ENCODE measurements around the gene ECE1.

ECE1 gene

DNA sequence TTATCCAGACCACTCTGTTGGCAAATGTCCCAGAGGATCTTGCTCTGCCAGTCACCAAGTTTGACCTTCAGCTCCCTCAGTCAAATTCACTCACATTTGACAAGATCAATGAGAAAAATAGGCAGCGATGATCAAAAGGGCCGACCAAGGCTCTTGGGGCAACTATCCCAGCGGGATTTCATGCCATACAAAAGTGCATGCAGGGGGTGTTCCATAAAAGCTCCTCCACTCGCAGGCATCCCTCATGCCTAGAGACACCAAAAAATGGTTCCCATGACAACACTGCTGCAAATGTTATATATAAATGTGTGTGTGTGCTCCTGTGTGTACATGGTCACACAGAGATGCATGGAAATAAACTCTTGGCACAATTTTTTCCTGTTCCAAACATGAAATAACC, 97.4 kb downstream of the ECE1 start:
- TF ChIP-seq, protein P1, sequence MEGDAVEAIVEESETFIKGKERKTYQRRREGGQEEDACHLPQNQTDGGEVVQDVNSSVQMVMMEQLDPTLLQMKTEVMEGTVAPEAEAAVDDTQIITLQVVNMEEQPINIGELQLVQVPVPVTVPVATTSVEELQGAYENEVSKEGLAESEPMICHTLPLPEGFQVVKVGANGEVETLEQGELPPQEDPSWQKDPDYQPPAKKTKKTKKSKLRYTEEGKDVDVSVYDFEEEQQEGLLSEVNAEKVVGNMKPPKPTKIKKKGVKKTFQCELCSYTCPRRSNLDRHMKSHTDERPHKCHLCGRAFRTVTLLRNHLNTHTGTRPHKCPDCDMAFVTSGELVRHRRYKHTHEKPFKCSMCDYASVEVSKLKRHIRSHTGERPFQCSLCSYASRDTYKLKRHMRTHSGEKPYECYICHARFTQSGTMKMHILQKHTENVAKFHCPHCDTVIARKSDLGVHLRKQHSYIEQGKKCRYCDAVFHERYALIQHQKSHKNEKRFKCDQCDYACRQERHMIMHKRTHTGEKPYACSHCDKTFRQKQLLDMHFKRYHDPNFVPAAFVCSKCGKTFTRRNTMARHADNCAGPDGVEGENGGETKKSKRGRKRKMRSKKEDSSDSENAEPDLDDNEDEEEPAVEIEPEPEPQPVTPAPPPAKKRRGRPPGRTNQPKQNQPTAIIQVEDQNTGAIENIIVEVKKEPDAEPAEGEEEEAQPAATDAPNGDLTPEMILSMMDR (IDR thresholded peaks at IDR 0.05) = no peak

DNA sequence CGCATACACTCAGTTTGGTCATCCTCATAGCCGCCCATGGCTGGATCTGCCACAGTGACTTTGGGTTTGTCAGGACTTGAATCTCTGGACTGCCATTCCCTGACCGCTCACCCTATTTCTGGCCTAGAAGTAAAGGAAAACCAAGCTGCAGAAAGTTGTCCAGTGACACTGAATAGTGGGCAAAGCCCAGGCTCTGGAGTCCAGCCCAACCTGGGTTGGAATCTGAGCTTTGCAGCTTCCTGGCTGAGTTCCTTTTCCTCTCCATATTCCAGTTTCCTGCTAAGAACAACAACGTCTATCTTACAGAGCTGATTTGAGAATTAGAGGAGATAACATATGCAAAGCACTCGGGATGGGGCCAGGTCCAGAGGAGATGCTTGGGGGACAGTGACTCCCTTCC, 98.0 kb downstream of the ECE1 start:
- TF ChIP-seq, protein P1 (IDR thresholded peaks at IDR 0.05) = no peak

DNA sequence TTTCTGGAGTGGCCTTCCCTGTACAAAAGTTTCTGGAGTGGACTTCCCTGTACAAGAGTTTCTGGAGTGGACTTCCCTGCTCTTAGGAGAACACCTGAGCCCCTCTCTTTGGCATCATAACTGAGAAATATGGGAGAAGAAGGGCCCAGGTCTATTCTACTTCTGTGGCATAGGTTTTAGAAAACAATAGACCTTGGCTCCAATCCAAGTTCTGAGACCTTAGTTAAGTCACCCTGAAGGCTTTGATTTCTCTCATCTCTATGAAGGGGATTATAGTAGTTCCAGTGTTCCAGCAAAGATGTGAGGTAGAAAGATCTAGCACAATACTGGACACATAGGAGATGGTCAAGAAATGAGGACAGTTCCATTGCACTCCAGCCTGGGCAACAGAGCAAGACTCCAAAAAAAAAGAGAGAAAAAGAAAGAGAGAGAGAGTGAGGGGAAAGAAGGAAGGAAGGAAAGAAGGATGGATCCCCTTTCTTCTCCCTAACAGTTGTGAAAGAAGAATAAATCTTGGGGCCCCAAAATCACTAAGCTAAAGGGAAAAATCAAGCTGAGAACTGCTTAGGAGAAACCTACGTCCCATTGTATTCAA, 100.3 kb downstream of the ECE1 start:
- TF ChIP-seq, protein P1 (IDR thresholded peaks at IDR 0.05) = no peak

DNA sequence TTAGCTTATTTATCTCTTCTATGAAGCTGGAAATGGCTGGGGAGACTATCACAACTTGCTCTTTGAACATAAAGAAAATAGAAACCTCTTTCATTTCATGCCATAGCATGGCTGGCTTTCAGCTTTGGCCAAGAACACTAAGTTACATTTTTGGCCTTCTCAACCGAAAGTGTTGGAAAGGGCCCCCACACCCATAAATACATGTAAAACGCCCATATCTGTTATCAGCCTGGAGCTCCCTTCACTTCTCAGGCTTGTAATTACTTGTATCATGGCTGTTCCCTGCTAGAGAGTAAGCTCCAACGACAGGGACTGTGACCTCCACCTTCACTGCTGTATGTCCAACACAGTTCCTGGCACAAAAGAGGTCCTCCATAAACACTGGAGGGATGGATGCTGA, 100.8 kb downstream of the ECE1 start:
- TF ChIP-seq, protein P1 (IDR thresholded peaks at IDR 0.05) = no peak

DNA sequence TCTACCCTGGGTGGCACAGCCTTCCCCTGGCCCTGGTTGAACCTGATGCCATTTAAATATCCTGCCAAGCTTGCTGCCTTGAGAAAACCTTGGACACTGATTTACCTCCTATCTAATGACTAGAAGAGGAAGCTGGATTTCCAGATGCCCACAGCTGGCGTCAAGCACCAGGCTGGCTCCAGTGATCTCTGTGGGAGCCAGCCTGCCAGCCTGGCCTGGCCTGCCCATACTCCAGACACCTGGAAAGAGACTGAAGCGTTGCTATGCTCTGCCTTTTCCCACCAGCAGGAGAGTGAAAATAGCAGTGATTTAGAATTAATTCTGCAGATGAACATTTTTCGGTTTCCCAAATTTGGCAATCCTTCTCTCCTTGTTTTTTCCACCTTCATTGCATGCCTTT, 102.0 kb downstream of the ECE1 start:
- TF ChIP-seq, protein P1 (IDR thresholded peaks at IDR 0.05) = no peak

DNA sequence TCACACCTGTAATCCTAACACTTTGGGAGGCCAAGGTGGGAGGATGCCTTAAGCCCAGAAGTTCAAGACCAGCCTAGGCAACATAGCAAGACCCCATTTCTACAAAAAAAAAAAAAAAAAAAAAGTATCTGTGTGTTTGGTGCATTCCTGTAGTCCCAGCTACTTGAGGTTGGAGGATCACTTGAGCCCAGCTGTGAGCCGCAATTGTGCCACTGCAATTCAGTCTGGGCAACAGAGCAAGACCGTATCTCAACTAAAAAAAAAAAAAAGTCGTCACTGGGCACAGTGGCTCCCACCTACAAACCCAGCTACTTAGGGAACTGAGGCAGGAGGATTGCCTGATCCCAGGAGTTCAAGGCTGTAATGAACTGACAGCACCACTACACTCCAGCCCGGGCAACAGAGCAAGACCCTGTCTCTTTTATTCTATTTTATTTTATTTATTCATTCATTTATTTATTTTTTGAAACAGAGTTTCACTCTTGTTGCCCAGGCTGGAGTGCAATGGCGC, 105.0 kb downstream of the ECE1 start:
- TF ChIP-seq, protein P1 (IDR thresholded peaks at IDR 0.05) = no peak

DNA sequence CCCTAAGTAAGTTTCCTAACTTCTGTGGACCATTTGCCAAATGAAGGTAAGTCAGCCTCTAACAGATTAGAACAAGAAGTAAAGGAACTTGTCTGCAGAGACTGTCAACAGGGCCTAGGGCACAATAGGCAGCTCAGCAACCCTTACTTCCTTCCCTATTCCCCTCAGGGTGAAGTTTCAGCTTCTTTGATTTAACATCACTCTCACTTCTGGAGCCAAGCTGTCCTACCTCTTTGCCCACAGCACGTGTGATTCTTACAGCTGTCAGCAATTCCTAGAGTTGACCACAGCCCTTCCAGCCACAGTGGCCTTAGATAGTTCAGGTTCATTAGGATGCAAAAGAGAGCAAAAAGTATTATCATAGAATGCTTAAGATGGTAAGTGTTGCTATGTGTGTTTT, 106.0 kb downstream of the ECE1 start:
- TF ChIP-seq, protein P1 (IDR thresholded peaks at IDR 0.05) = no peak
